Endothelial cell of umbilical vein (primary cell): Measurements from ENCODE around the gene FBXL2. TPM values are rescaled to one million over a fixed set of nuclear protein-coding genes. Genes with fewer than 3 reads are reported as not detected.

Experiments used
- BruUV-seq: library from RNA; stranded (reverse); fragments of 400-500 nt; replicated peaks from 2 replicates; lab custom pipeline; 2021; lab: Mats Ljungman, UMichigan
- CTCF ChIA-PET: fragments of 300-600, 350-600 bp; sonication (Branson Sonifier 250); formaldehyde crosslinking; loops from one replicate; lab custom pipeline; 2021; ENCODE audit warnings: antibody characterized with exemption, inconsistent platforms; lab: Charles Lee
- POLR2A ChIA-PET: fragments of 300-600, 350-600 bp; sonication (Branson Sonifier 250); formaldehyde crosslinking; loops from one replicate; lab custom pipeline; 2021; ENCODE audit warnings: antibody characterized with exemption, inconsistent platforms; lab: Charles Lee
- DNase-seq: peaks from one replicate; pipeline ENCODE4 v3.0.0-alpha.2; 2011; ENCODE audit warnings: low read depth, low spot score
- FAIRE-seq: peaks from 2 replicates; lab custom pipeline; 2011; peaks lifted over from hg19 to GRCh38; lab: Jason Lieb, UNC
- H2AFZ ChIP-seq: 2 replicates; pipeline ENCODE4 v1.6.0; 2012; ENCODE audit warnings: low read depth, low read length, control low read depth, inconsistent platforms
- H3K27ac ChIP-seq: 2 replicates; pipeline ENCODE4 v1.5.1; 2011; ENCODE audit warnings: low read depth, mild to moderate bottlenecking, control low read depth, low read length, moderate library complexity; ENCODE audit not compliant: insufficient read depth
- H3K27me3 ChIP-seq, 2 experiments: 2 replicates each; pipeline versions ENCODE4 v1.6.0 to v1.6.1; 2011; ENCODE audit warnings: low read length in 2 of 2, mixed read lengths in 1 of 2; ENCODE audit not compliant: control insufficient read depth in 2 of 2, insufficient read depth in 2 of 2
- H3K36me3 ChIP-seq, 2 experiments: 2 replicates in 1 of 2; 3 replicates in 1 of 2; pipeline ENCODE4 v1.5.1; 2011; ENCODE audit warnings: low read length in 2 of 2, mild to moderate bottlenecking in 1 of 2, moderate library complexity in 1 of 2; ENCODE audit not compliant: control insufficient read depth in 2 of 2, insufficient read depth in 2 of 2; ENCODE audit errors: extremely low read depth in 1 of 2
- H3K4me1 ChIP-seq: 3 replicates; pipeline ENCODE4 v1.5.1; 2011; ENCODE audit warnings: mild to moderate bottlenecking, low read length; ENCODE audit not compliant: control insufficient read depth, insufficient read depth; ENCODE audit errors: extremely low read depth
- H3K4me2 ChIP-seq: 2 replicates; pipeline ENCODE4 v1.6.1; 2011; ENCODE audit warnings: low read length, control low read depth, mixed read lengths; ENCODE audit not compliant: insufficient read depth
- H3K4me3 ChIP-seq, 3 experiments: fragments of 200-600 bp in 1 of 3; sonication (generic), shearing (Covaris generic) in 1 of 3; replicated peaks in 1 of 3; 2 replicates each; pipeline ENCODE4 v1.5.1; 2011 to 2016; ENCODE audit warnings: control low read depth in 3 of 3, low read length in 3 of 3, mild to moderate bottlenecking in 2 of 3, inconsistent platforms in 1 of 3, low read depth in 1 of 3, moderate library complexity in 1 of 3; ENCODE audit not compliant: insufficient read depth in 1 of 3
- H3K79me2 ChIP-seq: 2 replicates; pipeline ENCODE4 v1.6.0; 2012; ENCODE audit warnings: low read length, inconsistent platforms; ENCODE audit not compliant: control insufficient read depth, insufficient read depth
- H3K9ac ChIP-seq: replicated peaks from 2 replicates; pipeline ENCODE3; 2011; ENCODE audit warnings: low read length, control low read depth; ENCODE audit not compliant: insufficient read depth; ENCODE audit errors: extremely low read depth
- H3K9me1 ChIP-seq: replicated peaks from 3 replicates; pipeline ENCODE4 v1.6.0; 2011; ENCODE audit warnings: mild to moderate bottlenecking, low read length; ENCODE audit not compliant: control insufficient read depth, insufficient read depth; ENCODE audit errors: extremely low read depth
- H3K9me3 ChIP-seq: replicated peaks from 2 replicates; pipeline ENCODE4 v1.5.1; 2012; ENCODE audit warnings: low read length, inconsistent platforms; ENCODE audit not compliant: control insufficient read depth, insufficient read depth
- H4K20me1 ChIP-seq: replicated peaks from 2 replicates; pipeline ENCODE3; 2011; ENCODE audit warnings: mild to moderate bottlenecking, low read length; ENCODE audit not compliant: control insufficient read depth, insufficient read depth; ENCODE audit errors: extremely low read depth
- CTCF ChIP-seq, 2 donors: IDR thresholded peaks; 1 replicate in 1 of 2; 2 replicates in 1 of 2; pipeline ENCODE4 v1.5.1; 2011; ENCODE audit warnings: low read length in 2 of 2, mild to moderate bottlenecking in 2 of 2, moderate library complexity in 2 of 2, control low read depth in 1 of 2, inconsistent platforms in 1 of 2, low read depth in 1 of 2; ENCODE audit not compliant: insufficient read depth in 1 of 2; ENCODE audit errors: extremely low read depth in 1 of 2
- EZH2 ChIP-seq: IDR thresholded peaks from 2 replicates; pipeline ENCODE4 v1.6.1; 2012; ENCODE audit warnings: borderline replicate concordance, low read depth, mild to moderate bottlenecking, moderate library complexity, low read length, inconsistent platforms; ENCODE audit not compliant: severe bottlenecking
- FOS ChIP-seq: IDR thresholded peaks from 2 replicates; pipeline ENCODE4 v1.6.1; 2011; ENCODE audit warnings: mild to moderate bottlenecking, low read length, moderate library complexity, borderline replicate concordance; ENCODE audit not compliant: insufficient read depth
- JUN ChIP-seq: IDR thresholded peaks from 2 replicates; pipeline ENCODE4 v1.6.1; 2011; ENCODE audit warnings: borderline replicate concordance, low read depth; ENCODE audit not compliant: insufficient read length, insufficient read depth
- MAX ChIP-seq: IDR thresholded peaks from 2 replicates; pipeline ENCODE4 v1.6.1; 2011; ENCODE audit not compliant: insufficient read depth, insufficient read length
- MYC ChIP-seq: IDR thresholded peaks from one replicate; pipeline ENCODE4 v1.6.1; 2011; ENCODE audit warnings: mild to moderate bottlenecking, low read depth, low read length
- POLR2A ChIP-seq: IDR thresholded peaks from 2 replicates; pipeline ENCODE4 v1.6.1; 2012; ENCODE audit warnings: low read depth, mild to moderate bottlenecking, control low read depth, low read length
- POLR2AphosphoS5 ChIP-seq: IDR thresholded peaks from 2 replicates; pipeline ENCODE4 v1.6.1; 2012; ENCODE audit warnings: low read depth, mild to moderate bottlenecking, control low read depth, low read length, moderate library complexity; ENCODE audit not compliant: insufficient read depth
- dilution Hi-C: fragments of 300-500 bp; cut with MboI; formaldehyde crosslinking; loops from one replicate; pipeline ENCODE4 v1.15.0; 2019; ENCODE audit warnings: low sequenced_read_pairs; ENCODE audit not compliant: extremely low pct_ligation_motif_present
- intact Hi-C: fragments of 100-400 bp; cut with micrococcal nuclease; formaldehyde crosslinking; loops from one replicate; pipeline ENCODE4 v1.10.0; 2022
- polyA plus RNA-seq, 4 experiments: library from polyadenylated mRNA; depleted of rRNA in 3 of 4; stranded (reverse) in 3 of 4; unstranded in 1 of 4; fragments of >200 nt; gene quantifications; 2 replicates each; pipeline versions ENCODE4 v1.2.1 to v1.2.3, GENCODE V29; 2011 to 2012; ENCODE audit warnings: missing spikeins in 1 of 4
- total RNA-seq: library from RNA; stranded (reverse); gene quantifications from 2 replicates; pipeline ENCODE4 v1.2.3, GENCODE V29; 2021

FBXL2 gene
- total and polyA plus RNA-seq, 2 donors (not counting 3 experiments of a cell fraction or from before 2014, with no cell fraction given), result 21.7 to 44.7 TPM

- Histone ChIP-seq H3K9ac (no peak overlapping the region), H3K27ac (no peak overlapping the region), H3K4me3 (no peak overlapping the region), H3K27me3 (peaks cover 5 to 10% of the 10 kb centered on the region in 2 experiments), H3K36me3 (no peaks in the 10 kb centered on the region), H3K9me1 (no peaks in the 10 kb centered on the region), H2AFZ (no peak overlapping the region), H3K4me1 (no peaks in the 10 kb centered on the region), H3K9me3 (no peaks in the 10 kb centered on the region), H3K4me2 (no peak overlapping the region), H4K20me1 (no peaks in the 10 kb centered on the region), H3K79me2 (no peaks in the 10 kb centered on the region)
- ChIA-PET CTCF (interaction anchor here (1.4 to 2.0 kb wide), 3 partner anchors 15 to 135 kb away, joined by 3 to 6 read pairs (median 3); no protein-coding TSS in a partner anchor), POLR2A (no interaction called here)
- dilution Hi-C loops (no loop called here), intact Hi-C loops (no loop called here)
- no TSS peak for BruUV-seq
- TF ChIP-seq MAX, result no peak
- no peak for TF ChIP-seq FOS
- TF ChIP-seq MYC, result no peak
- TF ChIP-seq CTCF (IDR thresholded peaks at IDR 0.05; ENCODE audit: extremely low read depth in 1 of 2, insufficient read depth in 1 of 2, low read depth in 1 of 2, low read length in 2 of 2), result no peak
- no peak for TF ChIP-seq POLR2A
- TF ChIP-seq EZH2, result no peak
- TF ChIP-seq POLR2AphosphoS5, result no peak
- no peak for TF ChIP-seq JUN
- DNase-seq (no peak), FAIRE-seq (no peak)
Observed at GRCh38 chr3:33237439-33237838, 39.8 kb upstream of the FBXL2 start.
